Measurements from ENCODE around the gene UBE3D. TPM values are rescaled to one million over a fixed set of nuclear protein-coding genes. Genes with fewer than 3 reads are reported as not detected.

The UBE3D gene
- total RNA-seq, 1 donor from 2014 or later, result 12.1 TPM

- TF ChIP-seq CTCF (IDR thresholded peaks at IDR 0.05; ENCODE audit: unreplicated experiment), result no peak
- Mint-ChIP-seq H3K36me3 (ENCODE audit: low read depth, unreplicated experiment) (peaks cover 3% of the 10 kb centered on the region), H3K27me3 (ENCODE audit: unreplicated experiment) (no peaks in the 10 kb centered on the region), H3K27ac (ENCODE audit: unreplicated experiment) (peak overlapping the region; percentile 6), H3K4me1 (ENCODE audit: unreplicated experiment) (peaks cover 27% of the 10 kb centered on the region), H3K9me3 (ENCODE audit: unreplicated experiment) (no peaks in the 10 kb centered on the region), H3K4me3 (ENCODE audit: unreplicated experiment) (no peak overlapping the region)
- DNase-seq (ENCODE audit: low spot score), result no peak
Measured at GRCh38 chr6:82958551-82958950, 107.1 kb downstream of the UBE3D start.

GRCh38 chr6:82957868-82958245 lies 107.8 kb downstream of the UBE3D start:
- Mint-ChIP-seq H3K27ac (ENCODE audit: unreplicated experiment) (peak overlapping the region; percentile 58), H3K9me3 (ENCODE audit: unreplicated experiment) (no peaks in the 10 kb centered on the region), H3K27me3 (ENCODE audit: unreplicated experiment) (no peaks in the 10 kb centered on the region), H3K4me1 (ENCODE audit: unreplicated experiment) (peaks cover 27% of the 10 kb centered on the region), H3K36me3 (ENCODE audit: low read depth, unreplicated experiment) (peaks cover 3% of the 10 kb centered on the region), H3K4me3 (ENCODE audit: unreplicated experiment) (no peak overlapping the region)
- no peak for DNase-seq (ENCODE audit: low spot score)
- TF ChIP-seq CTCF (IDR thresholded peaks at IDR 0.05; ENCODE audit: unreplicated experiment), result no peak

GRCh38 chr6:82957171-82957867 lies 108.3 kb downstream of the UBE3D start:
- Mint-ChIP-seq H3K27me3 (ENCODE audit: unreplicated experiment) (no peaks in the 10 kb centered on the region), H3K36me3 (ENCODE audit: low read depth, unreplicated experiment) (peaks cover 3% of the 10 kb centered on the region), H3K27ac (ENCODE audit: unreplicated experiment) (no peak overlapping the region), H3K4me3 (ENCODE audit: unreplicated experiment) (no peak overlapping the region), H3K9me3 (ENCODE audit: unreplicated experiment) (no peaks in the 10 kb centered on the region), H3K4me1 (ENCODE audit: unreplicated experiment) (peaks cover 27% of the 10 kb centered on the region)
- no peak for DNase-seq (ENCODE audit: low spot score)
- no peak for TF ChIP-seq CTCF (IDR thresholded peaks at IDR 0.05; ENCODE audit: unreplicated experiment)

GRCh38 chr6:82955841-82956240 lies 109.8 kb downstream of the UBE3D start:
- no peaks in the 10 kb centered on the region for H3K27me3 Mint-ChIP-seq (ENCODE audit: unreplicated experiment)

More at GRCh38 chr6:82955841-82956240, 109.8 kb downstream of the UBE3D start:
- no peak overlapping the region for H3K27ac Mint-ChIP-seq (ENCODE audit: unreplicated experiment)
- H3K36me3 Mint-ChIP-seq (ENCODE audit: low read depth, unreplicated experiment), result peaks cover 3% of the 10 kb centered on the region
- no peak for TF ChIP-seq CTCF (IDR thresholded peaks at IDR 0.05; ENCODE audit: unreplicated experiment)
- no peaks in the 10 kb centered on the region for H3K9me3 Mint-ChIP-seq (ENCODE audit: unreplicated experiment)
- peaks cover 27% of the 10 kb centered on the region for H3K4me1 Mint-ChIP-seq (ENCODE audit: unreplicated experiment)
- no peak overlapping the region for H3K4me3 Mint-ChIP-seq (ENCODE audit: unreplicated experiment)
- no peak for DNase-seq (ENCODE audit: low spot score)
